GM18858 (cell line): ENCODE data around the gene ZNF184.

Experiments used
- ATAC-seq: cut with Tn5 transposase; IDR thresholded peaks from one replicate; pipeline ENCODE4 v1.9.1; 2021; ENCODE audit not compliant: unreplicated experiment

Gene ZNF184

DNA sequence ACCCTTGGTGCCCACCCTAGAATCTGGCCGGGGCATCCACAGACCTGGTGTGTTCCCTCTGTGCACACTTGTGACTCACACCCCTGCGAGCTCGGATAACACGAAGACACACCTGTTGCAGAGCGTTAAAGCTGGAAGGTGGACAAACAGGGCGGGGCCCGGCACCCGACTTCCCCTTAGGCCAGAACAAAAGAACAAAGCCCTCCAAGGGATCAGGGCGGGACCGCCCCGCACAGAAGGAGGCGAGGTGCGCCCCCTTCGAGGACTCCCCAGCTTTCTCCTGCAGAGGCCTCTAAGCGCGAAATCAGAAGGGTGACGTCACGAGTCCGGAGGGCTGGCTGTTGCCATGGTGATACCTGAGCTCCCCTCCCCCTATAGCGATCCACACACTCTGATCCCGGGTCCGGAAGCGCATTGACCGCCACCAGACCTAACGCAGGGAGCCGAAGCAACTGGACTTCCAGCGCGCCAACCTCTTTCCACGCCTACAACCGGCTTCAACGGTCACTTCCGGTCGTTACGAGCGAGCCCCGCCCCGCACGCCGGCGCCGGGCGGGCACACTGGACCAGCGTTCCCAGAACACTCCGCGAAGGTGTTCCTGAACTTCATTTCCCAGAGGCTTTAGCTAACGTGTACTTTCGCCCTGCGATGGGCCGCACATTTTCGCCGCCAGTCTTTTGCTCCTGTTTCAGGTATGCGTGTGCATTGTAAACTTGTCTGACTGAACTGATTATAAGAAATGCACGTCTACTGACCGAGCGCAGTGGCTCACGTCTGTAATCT, at the start of gene ZNF184:
Gene ZNF184, minus strand, starts transcription at position 489 of the 784 bp plus-strand sequence. CDS start 811 bp downstream, outside the sequence.
- ATAC-seq: peak; percentile 68

DNA sequence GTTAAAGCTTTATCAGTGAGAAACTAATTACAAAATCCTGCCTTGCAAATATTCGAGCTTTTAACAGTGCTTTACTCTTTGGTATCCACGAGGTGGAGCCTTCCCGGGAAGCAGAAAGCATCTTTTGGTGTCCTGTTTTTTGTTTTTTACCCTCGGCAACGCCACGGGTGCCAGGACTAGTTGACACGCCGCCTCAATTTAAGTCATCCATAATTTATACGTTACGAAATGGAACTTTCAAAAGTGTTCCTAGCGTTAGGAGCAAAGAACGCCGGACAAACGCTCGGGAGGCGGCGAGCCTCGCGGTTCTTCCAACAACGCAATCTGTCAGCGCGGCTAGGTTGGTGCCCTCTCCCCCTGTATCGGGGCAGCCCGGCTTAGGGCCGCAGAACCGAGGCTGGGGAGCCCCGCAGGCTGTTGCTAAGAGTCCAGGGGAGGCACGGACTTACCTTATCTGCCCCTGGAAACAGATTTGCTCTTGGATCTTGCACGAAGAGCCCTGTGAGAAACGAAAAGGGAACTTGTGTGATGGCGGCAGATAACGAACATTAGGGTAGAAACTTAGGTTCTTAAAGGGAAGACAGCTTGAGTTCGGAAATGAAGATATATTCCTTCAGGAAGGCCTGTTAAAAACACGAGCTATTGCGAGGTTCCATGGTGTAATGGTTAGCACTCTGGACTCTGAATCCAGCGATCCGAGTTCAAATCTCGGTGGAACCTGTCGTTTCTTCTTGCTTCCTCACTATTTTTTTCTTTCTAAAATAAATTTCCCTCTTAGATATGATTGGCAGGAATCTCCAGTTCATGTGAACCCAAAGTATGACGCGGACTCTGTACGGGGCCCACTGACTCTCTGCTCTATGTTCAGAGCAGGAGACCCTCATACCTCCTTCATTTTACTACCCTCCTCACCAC, 46.2 kb upstream of the ZNF184 start:
- peak; percentile 41 for ATAC-seq

DNA sequence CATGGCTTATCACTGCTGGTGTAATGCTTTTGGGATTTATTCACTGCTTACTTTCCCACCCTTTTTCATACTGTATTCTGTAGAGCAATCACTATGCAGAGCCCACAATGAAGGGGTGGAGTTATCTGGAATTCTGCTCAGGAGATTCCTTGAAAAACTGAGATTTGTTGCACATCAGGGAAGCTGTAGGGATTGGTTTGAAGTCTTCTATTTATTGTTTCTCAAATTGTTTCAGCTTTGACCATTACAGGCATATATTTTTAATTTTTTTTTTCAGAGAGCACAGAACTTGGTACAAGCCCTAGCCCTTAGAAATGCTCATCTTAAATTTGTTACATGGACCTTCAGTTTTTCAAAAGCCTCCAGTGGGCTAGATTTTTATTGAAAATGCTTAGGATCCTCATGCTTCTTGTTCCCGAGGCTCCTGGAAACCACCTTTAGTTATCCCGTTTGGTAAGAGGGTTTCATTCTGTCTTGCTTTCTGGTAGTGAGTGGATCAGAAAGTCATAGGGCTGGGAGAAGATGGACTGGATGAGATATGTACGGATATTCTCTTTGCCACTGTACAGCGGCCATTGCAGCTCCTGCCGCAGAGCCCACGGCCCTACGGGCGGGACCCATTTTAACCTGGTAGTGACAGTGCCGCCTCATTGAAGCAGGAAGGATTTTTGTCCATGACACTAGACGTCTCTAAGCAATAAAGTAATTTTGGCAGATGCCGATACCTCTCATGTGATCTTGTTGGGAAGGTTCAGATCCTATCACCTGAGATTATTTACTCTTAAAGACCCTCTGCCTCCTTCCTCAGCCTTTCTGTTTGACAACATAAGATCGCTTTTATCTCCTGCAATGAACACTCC, 45.3 kb upstream of the ZNF184 start:
- ATAC-seq: no peak

DNA sequence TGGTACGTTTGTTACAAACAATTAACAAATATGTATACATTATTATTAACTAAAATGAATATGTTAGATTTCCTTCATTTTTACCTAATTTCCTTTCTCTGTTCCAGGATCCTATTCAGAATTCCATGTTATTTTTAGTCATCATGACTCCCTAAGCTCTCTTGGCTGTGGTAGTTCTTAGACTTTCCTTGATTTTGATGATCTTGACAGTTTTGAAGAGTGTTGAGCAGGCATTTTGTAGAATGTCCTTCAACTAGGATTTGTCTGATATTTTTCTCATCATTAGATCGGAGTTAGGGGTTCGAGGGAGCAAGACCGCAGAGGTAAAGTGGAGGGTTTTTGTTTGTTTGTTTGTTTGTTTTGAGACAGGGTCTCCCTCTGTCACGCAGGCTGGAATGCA, 44.3 kb upstream of the ZNF184 start:
- ATAC-seq: no peak

DNA sequence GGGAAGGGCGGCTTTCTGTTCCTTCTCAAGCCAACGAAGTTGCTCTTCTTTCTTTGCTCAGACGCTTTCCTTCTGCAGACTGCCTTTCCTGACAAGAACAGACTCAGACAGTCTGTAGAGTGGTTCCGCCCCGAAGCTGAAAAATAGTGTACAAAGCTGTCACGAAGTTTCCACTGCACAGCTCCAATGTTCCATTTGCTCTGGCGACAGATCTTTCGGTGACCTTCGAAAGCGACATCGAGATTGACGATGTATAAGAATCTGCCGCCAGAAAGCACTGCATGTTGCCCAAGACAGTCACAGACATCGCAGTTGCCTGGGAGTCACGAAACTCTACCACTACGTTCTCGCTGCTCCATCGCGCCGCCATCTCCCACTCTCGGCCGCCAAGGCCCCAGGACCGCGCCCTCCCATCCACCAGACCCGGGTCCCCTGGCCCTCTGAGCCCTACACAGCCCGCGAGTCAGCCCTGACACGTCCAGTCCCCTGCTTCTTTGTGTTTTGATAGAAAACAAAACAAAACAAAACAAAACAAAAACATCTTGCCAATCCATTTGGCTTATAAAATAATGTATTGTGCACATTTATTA, 42.1 kb upstream of the ZNF184 start:
- ATAC-seq: no peak

DNA sequence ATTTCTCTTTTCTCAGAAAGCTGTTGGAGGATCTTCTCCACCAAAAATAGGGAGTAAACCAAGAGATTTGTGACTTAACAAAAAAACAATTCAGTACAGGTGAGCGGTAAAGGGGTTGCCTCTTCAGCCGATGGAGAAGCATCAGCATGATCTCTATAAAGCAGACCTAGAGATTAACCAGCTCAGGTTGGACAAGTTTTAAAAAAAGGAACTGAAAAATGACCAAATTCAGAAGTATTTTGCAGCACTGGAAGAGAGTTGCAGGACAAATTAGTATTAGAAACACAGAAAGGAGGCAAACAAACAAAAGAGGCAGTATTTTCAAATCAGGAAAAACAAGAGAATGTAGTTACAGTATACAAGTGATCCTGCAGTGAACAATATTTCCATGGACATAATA, 39.6 kb upstream of the ZNF184 start:
- no peak for ATAC-seq

DNA sequence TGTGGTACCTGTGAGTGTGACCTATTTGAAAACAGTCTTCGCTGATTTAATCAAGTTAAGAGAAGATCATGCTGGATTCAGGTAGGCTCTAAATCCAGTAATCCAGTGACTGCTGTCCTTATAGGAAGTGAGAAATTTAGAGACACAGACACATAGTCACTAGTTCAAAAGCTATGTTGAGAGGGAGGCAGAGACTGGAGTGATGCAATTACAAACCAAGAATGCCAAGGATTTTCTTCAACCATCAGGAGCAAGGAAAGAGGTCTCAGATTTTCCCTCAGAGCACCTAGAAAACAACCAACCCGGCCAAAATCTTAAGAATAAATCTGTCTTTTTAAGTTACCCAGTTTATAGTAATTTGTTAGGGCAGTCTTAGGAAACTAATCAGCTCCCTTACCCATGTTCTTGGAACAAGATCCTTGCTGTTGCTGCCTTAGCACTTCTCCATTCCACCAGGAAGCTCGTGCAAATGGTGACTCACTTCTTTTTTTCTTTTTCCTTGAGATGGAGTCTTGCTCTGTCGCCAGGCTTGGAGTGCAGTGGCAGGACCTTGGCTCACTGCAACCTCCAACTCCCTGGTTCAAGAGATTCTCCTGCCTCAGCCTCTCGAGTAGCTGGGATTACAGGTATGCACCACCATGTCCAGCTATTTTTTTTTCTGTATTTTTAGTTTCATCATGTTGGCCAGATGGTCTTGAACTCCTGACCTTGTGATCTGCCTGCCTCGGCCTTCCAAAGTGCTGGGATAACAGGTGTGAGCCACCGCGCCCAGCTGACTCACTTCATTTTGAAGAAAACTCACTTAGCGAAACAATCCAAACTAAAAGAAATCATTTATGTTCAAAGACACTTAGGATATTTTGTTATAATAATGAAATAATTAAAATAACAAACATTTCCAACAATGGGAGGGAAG, 34.4 kb upstream of the ZNF184 start:
- no peak for ATAC-seq

DNA sequence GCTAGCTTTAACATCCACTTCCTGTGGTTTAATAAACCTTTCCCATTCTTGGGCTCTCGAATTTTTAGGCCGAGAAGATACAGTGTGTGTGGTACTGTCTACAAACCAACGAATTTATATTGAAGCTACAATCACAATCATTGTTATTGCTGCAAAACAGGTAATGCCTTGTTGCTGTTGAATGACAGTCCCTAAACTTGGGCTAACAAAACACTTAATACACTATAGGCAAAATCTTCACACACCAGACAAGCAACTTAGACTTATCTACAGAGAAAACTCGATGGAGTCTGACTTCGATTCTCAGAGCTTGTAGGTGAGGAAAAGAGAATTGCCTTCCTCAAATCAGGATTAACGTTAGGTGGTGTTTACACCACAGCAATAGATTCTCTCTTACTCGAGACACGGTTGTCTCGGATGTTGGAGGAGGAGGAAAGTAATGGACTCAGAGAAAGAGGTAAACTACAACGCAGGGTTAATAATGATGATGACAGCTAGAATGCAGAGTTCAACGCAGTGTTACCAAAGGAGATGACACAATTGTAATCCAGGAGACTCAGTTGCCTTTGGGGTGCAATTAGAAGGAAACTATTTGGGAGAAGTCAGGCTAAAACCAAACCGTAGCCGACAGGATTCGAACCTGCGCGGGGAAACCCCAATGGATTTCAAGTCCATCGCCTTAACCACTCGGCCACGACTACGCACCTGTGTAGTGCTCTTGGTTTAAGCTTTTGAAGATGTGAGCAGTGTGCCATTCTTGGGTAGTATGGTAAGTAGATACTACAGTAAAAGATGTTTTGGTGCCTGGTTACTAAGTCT, 32.5 kb upstream of the ZNF184 start:
- no peak for ATAC-seq

DNA sequence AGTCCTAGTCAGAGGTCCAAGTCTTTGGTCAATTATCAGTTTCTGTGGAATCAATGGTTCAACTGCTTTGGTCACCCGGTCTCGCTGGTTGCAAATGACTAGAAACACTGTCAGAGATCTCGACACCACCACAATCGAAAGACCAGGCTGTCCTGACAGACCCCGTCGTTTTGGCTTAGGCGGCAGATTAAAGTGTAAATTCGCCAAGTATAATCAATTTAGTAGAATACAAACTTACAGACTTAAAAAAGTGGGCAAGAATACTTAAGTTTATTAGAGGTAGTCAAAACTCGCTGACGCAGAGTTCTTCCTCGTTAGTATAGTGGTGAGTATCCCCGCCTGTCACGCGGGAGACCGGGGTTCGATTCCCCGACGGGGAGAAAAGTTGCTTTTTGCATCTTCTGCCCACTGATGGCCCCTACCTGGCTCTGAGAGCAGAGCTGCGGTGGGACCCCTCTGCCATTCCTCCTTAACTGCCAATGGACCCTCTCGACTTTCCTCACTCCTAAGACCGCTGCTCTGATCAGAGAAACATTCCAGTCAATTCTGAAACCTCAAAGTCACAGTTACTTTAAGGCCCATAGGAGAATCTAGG, 30.6 kb upstream of the ZNF184 start:
- ATAC-seq: peak; percentile 15

DNA sequence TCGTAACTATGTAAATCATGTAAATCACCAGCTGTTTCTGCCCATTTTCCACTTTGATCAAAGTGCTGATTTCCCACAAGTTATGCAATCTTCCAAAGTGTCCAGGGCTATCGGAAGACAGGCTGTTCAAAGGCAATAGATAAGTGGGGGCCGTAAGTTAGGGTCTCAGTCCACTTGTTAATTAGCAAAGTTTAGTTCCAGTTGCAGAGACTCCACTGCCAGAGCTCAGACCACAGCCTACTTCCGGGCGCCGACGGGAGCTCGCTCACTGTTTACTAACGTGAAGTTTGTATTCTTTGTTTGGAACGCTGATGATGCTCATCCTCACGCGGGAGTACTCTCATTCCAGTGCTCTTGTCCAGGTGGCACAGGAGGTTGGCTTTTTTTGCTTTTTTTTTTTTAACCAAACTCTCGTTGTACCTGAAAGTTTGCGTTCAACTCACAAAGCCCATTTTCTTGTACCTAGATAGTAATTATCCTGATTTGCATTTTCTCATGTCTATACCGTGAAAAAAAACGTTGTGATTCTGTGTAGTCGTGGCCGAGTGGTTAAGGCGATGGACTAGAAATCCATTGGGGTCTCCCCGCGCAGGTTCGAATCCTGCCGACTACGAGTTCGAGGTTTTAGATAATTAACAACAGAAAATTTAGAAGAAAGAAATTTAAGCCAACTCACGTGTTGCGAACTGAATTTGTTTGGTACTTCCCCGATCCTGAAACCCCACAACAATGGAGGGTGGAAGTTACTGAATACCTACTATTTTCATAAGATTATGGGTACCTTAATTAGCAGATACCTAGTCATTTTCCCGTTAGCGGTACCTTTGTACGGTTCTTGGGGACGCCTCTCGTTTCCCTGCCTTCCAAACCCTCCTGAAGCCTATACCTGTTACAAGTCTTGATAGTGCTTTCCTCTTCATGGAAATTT, 29.9 kb upstream of the ZNF184 start:
- peak; percentile 38 for ATAC-seq

DNA sequence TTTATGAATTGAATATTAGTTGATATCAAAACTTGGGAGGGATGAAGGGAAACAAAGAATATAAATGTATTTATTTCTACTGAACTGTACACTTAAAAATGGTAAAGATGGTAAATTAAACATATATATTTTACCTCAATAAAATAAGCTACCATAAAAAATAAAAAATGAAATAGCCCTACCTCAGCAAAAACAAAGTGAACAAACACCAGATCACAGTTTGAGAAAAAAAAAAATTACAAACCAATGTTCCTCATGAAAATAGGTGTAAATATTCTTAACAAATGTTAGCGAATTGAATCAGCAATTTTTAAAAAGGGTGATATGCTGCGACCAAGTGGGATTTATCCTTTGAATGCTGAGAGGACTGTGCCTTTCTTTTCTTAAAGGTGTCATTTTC, 28.3 kb upstream of the ZNF184 start:
- no peak for ATAC-seq

DNA sequence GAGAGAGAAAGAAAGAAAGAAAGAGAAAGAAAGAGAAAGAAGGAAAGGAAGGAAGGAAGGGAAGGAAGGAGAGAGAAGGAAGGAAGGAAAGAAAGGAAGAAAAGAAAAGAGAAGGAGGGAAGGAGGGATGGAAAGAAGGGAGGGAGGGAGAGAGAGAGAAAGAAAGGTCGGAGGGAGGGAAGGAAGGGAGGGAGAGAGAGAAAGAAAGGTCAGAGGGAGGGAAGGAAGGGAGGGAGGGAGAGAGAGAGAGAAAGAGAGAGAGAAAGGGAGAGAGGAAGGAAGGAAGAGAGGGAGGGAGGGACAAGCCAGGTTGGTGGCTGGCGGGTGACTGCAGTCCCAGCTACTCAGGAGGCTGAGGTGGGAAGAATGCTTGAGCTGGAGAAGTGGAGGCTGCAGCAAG, 27.3 kb upstream of the ZNF184 start:
- no peak for ATAC-seq

DNA sequence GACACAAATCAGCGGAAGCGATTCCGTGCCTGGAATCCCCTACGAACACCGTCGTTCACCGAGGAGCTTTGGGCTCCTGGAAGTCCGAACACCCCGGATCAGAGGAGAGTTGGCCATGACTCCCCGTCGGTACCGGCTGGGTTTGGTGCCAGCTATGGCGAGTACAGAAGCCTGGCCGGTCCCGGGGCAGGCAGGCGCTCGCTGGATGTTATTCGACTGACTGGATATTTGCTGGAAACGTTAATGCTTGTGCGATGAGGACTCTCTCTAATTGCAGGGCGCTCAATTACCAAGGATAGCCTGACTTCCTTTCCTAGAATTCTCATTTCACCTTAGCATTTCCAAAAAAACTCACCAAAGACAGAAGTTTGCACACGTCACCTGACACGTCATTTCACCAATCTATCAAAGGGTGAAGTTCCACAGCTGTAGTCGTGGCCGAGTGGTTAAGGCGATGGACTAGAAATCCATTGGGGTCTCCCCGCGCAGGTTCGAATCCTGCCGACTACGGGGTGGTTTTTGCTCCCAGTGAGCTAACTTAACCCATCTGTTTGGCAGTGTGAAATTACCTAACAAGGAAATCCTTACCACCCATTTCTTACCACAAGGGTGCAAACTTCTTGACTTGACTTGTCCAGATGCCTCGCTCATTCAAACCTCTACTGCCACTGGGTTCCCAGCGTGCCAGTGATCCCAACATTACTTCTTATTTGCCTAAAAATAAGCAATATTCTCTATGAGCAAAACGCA, 22.7 kb upstream of the ZNF184 start:
- no peak for ATAC-seq

DNA sequence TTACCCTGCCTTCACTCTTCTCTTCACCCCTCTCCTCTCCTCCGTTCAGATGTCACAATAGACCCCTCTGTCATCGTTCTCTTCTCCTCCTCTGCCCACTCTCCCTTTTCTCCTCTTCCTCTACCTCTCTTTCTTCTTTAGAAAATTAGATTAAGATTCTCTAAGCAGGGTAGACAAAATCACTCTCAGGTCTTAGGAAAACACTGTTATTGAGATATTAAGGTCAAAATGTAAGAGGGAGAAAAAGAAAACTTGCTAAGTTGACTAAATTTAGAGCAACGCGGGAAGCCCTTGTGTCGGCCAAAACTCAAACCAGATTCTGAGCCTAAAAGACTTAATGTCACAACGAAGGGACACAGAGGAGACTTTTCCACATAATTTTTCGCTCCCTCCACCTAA, 22.1 kb upstream of the ZNF184 start:
- ATAC-seq: no peak

DNA sequence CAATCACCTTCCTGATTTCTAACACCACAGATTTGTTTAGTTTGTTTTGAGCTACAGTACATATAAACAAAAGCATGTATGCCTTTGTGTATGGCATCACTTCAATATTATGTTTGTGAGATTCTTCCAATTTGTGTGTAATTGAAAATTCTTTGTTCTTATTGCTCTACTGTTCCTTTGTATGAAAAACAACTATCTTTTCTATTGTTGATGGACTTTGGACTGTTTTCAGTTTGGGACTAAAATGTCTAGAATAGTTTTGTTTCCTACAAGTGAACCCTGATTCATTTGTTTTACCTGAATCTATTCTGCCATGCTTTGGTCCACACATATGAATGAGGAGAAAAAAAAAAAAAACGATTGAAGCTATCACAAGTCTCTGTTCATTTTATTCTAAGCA, 21.2 kb upstream of the ZNF184 start:
- no peak for ATAC-seq

DNA sequence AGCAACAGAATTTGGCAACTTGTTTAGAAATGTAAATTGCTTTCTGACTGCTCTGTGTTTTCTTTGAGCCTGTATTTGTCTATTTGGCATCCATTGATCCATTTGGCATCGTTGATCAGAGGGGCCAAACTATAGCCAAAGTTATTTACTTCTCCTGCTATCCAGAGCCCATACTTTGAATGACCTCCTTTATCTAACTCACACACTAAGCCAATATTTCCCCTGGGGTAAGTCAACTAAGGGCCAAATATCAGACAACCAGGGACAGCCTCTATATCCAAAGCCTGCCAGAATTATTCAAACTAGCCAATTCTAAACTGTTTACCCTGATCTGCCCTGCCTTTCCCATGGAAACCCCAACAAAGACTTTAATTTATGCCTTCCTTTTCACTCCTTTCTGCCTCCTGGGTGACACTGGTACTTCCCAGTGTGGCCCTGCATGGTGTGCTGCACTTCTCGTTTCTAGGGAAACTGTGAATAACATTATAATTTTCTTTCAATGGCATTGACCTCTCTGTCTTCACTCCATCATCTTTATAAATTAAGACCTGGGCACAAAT, 19.8 kb upstream of the ZNF184 start:
- no peak for ATAC-seq
